Measurements from ENCODE around the gene CCNL1. TPM values are rescaled to one million over a fixed set of nuclear protein-coding genes. Genes with fewer than 3 reads are reported as not detected.

CCNL1 gene
- total and polyA plus RNA-seq, 9 donors = 68.6 to 95.8 (median 75.2) TPM

- WGBS (ENCODE audit: insufficient coverage) = 100% methylated on average over 1 of the region's 4 CpGs
- Histone ChIP-seq H3K9me3 (replicated peaks; ENCODE audit: control insufficient read depth, low read depth, low read length) (no peaks in the 10 kb centered on the region), H3K27ac (ENCODE audit: low read length) (no peak overlapping the region), H3K36me3 (ENCODE audit: control insufficient read depth, insufficient read depth, low read length) (peaks cover 7% of the 10 kb centered on the region), H3K27me3 (ENCODE audit: control insufficient read depth, insufficient read depth, low read length) (no peaks in the 10 kb centered on the region), H3K4me1 (ENCODE audit: control insufficient read depth, insufficient read depth, low read length) (peaks cover 41% of the 10 kb centered on the region), H3K4me3 (ENCODE audit: low read length) (no peak overlapping the region)
- no peak for DNase-seq
Measured at GRCh38 chr3:157133434-157134320, 26.3 kb downstream of the CCNL1 start.

DNA sequence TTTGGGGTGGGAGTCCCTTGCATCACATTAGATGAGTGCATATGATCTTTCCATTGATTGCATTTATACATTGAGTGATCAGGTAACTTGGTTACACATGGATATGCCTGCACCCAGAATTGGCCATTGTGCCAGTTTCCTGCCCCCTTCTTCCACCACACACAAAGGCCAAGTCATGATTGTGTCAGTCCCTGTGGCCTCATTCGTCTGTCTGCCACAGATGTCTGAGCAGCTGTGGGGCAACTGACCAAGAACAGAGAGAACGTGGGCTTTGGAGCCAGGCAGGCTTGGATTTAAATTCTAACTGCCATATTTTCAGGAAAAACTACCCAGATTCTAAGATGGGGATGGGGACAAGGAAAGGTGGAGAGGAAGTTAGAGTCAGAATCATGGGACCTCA is 27.0 kb downstream of the CCNL1 start:
- Histone ChIP-seq H3K4me3 (ENCODE audit: low read length) (no peak overlapping the region), H3K36me3 (ENCODE audit: control insufficient read depth, insufficient read depth, low read length) (peaks cover under 1% of the 10 kb centered on the region), H3K27ac (ENCODE audit: low read length) (no peak overlapping the region), H3K4me1 (ENCODE audit: control insufficient read depth, insufficient read depth, low read length) (peaks cover 41% of the 10 kb centered on the region), H3K9me3 (replicated peaks; ENCODE audit: control insufficient read depth, low read depth, low read length) (no peaks in the 10 kb centered on the region), H3K27me3 (ENCODE audit: control insufficient read depth, insufficient read depth, low read length) (no peaks in the 10 kb centered on the region)
- WGBS (ENCODE audit: insufficient coverage) = 67% methylated on average over 1 of the region's 2 CpGs
- peak; percentile 49 for DNase-seq

- Histone ChIP-seq H3K36me3 (ENCODE audit: control insufficient read depth, insufficient read depth, low read length) (no peaks in the 10 kb centered on the region), H3K27ac (ENCODE audit: low read length) (no peak overlapping the region), H3K4me1 (ENCODE audit: control insufficient read depth, insufficient read depth, low read length) (peaks cover 41% of the 10 kb centered on the region), H3K4me3 (ENCODE audit: low read length) (no peak overlapping the region), H3K9me3 (replicated peaks; ENCODE audit: control insufficient read depth, low read depth, low read length) (no peaks in the 10 kb centered on the region), H3K27me3 (ENCODE audit: control insufficient read depth, insufficient read depth, low read length) (no peaks in the 10 kb centered on the region)
- DNase-seq = no peak
- WGBS (ENCODE audit: insufficient coverage) = no CpG with 5 or more reads among the region's 1 CpG
Measured at GRCh38 chr3:157132341-157132740, 27.6 kb downstream of the CCNL1 start.

- Histone ChIP-seq H3K27ac (ENCODE audit: low read length) (no peak overlapping the region), H3K27me3 (ENCODE audit: control insufficient read depth, insufficient read depth, low read length) (no peaks in the 10 kb centered on the region), H3K9me3 (replicated peaks; ENCODE audit: control insufficient read depth, low read depth, low read length) (no peaks in the 10 kb centered on the region), H3K4me1 (ENCODE audit: control insufficient read depth, insufficient read depth, low read length) (peaks cover 38% of the 10 kb centered on the region), H3K4me3 (ENCODE audit: low read length) (no peak overlapping the region), H3K36me3 (ENCODE audit: control insufficient read depth, insufficient read depth, low read length) (no peaks in the 10 kb centered on the region)
- WGBS (ENCODE audit: insufficient coverage) = 47% methylated on average over 3 of the region's 5 CpGs
- DNase-seq = no peak
Measured at GRCh38 chr3:157131861-157132260, 28.1 kb downstream of the CCNL1 start.

- no peaks in the 10 kb centered on the region for H3K36me3 ChIP-seq (ENCODE audit: control insufficient read depth, insufficient read depth, low read length)
- peak overlapping the region; percentile 49 for H3K27ac ChIP-seq (ENCODE audit: low read length)
- no peaks in the 10 kb centered on the region for H3K27me3 ChIP-seq (ENCODE audit: control insufficient read depth, insufficient read depth, low read length)
- peak; percentile 53 for DNase-seq
- H3K4me3 ChIP-seq (ENCODE audit: low read length) = peak overlapping the region; percentile 14
- H3K9me3 ChIP-seq (replicated peaks; ENCODE audit: control insufficient read depth, low read depth, low read length) = no peaks in the 10 kb centered on the region
- WGBS (ENCODE audit: insufficient coverage) = 19% methylated on average over 11 of the region's 23 CpGs
- H3K4me1 ChIP-seq (ENCODE audit: control insufficient read depth, insufficient read depth, low read length) = peaks cover 31% of the 10 kb centered on the region
Measured at GRCh38 chr3:157130467-157131251, 29.3 kb downstream of the CCNL1 start.

DNA sequence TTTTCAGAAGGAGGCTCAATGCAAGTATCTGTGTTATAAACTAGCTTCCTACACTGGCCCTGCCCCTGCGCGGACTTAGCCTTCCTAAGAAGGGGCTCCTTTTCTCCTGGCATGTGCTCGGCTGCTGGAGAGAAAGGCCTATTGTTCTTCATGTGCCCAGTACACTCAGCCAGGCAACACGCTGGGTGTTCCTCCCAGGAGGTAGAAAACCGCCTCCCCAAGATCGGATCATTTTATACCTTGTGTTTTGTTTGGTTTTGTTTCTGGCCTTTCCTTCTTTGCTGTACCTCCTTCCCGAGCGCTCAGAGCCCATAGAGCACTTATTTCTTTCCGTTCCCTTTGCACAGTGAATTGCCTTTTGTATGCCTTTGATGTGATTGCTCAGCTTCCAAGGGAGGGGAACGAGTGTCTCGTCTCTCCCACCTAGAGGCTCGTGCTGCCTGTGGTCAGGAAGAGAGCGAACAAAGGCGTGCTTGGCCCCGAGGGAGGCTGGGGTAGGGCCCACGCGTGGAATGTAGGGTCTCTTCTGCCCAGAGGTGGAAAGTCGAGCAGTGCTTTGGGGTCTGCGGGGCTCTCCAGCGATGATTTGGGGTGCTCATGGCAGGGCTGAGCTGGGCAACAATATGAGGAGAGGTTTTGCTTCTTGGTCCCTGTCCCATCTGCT is 30.0 kb downstream of the CCNL1 start:
- no peaks in the 10 kb centered on the region for H3K9me3 ChIP-seq (replicated peaks; ENCODE audit: control insufficient read depth, low read depth, low read length)
- peak overlapping the region; percentile 14 for H3K4me3 ChIP-seq (ENCODE audit: low read length)
- H3K4me1 ChIP-seq (ENCODE audit: control insufficient read depth, insufficient read depth, low read length) = peaks cover 31% of the 10 kb centered on the region
- no peaks in the 10 kb centered on the region for H3K27me3 ChIP-seq (ENCODE audit: control insufficient read depth, insufficient read depth, low read length)
- peak overlapping the region; percentile 49 for H3K27ac ChIP-seq (ENCODE audit: low read length)
- no peaks in the 10 kb centered on the region for H3K36me3 ChIP-seq (ENCODE audit: control insufficient read depth, insufficient read depth, low read length)
- DNase-seq = peak; percentile 33
- 28% methylated on average over 11 of the region's 20 CpGs for whole genome bisulfite sequencing (ENCODE audit: insufficient coverage)

DNA sequence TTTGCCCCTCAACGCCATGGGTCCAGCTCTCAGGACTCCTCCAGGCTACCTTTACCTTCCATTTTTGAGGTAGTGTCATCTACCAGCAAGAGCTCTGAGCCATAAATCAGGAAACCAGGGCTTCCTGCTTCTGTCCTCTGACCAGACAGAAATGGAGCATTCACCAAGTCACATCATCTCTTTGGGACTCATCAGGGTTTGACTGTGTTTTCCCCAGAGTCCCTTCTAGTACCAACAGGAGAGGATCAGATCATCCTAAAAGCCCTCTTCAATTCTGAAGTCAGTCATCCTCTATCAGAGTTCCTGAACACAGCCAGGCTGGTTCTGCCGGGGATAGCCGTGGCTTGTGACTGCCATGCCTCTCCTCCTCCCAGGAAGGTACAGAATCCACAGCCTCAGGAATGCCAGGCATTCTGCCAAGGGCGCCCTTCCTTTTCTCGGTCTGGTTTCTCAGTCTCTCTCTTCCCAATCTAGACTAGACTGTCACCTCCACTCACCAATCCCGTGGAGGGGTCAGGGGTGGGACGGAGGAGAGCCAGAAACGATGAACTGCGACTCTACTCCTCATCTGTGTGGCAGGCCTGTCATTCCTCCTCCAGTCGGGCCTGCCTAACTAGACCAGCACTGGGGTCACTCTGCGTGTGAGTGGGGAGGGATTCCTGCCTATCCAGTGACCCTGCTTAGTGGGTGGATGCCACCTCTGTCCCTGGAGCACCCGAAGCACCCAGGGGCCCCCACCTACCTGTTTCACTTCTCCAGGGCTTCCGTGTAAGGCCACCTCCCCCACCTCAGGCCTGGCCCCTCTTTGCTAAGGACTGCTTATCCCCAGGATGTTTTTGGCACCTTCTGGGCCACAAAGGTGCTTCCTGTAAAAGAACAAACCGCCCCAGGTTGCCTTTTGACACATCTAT is 30.9 kb downstream of the CCNL1 start:
- peaks cover 25% of the 10 kb centered on the region for H3K4me1 ChIP-seq (ENCODE audit: control insufficient read depth, insufficient read depth, low read length)
- H3K4me3 ChIP-seq (ENCODE audit: low read length) = no peak overlapping the region
- no peaks in the 10 kb centered on the region for H3K9me3 ChIP-seq (replicated peaks; ENCODE audit: control insufficient read depth, low read depth, low read length)
- H3K27me3 ChIP-seq (ENCODE audit: control insufficient read depth, insufficient read depth, low read length) = no peaks in the 10 kb centered on the region
- H3K36me3 ChIP-seq (ENCODE audit: control insufficient read depth, insufficient read depth, low read length) = no peaks in the 10 kb centered on the region
- no peak overlapping the region for H3K27ac ChIP-seq (ENCODE audit: low read length)
- WGBS (ENCODE audit: insufficient coverage) = 79% methylated on average over 9 of the region's 14 CpGs
- no peak for DNase-seq

- no peak overlapping the region for H3K4me3 ChIP-seq (ENCODE audit: low read length)
- peaks cover 25% of the 10 kb centered on the region for H3K4me1 ChIP-seq (ENCODE audit: control insufficient read depth, insufficient read depth, low read length)
- DNase-seq = no peak
- WGBS (ENCODE audit: insufficient coverage) = 57% methylated on average over 4 of the region's 8 CpGs
- H3K27me3 ChIP-seq (ENCODE audit: control insufficient read depth, insufficient read depth, low read length) = no peaks in the 10 kb centered on the region
- no peak overlapping the region for H3K27ac ChIP-seq (ENCODE audit: low read length)
- no peaks in the 10 kb centered on the region for H3K36me3 ChIP-seq (ENCODE audit: control insufficient read depth, insufficient read depth, low read length)
- no peaks in the 10 kb centered on the region for H3K9me3 ChIP-seq (replicated peaks; ENCODE audit: control insufficient read depth, low read depth, low read length)
Measured at GRCh38 chr3:157127831-157128767, 31.8 kb downstream of the CCNL1 start.

DNA sequence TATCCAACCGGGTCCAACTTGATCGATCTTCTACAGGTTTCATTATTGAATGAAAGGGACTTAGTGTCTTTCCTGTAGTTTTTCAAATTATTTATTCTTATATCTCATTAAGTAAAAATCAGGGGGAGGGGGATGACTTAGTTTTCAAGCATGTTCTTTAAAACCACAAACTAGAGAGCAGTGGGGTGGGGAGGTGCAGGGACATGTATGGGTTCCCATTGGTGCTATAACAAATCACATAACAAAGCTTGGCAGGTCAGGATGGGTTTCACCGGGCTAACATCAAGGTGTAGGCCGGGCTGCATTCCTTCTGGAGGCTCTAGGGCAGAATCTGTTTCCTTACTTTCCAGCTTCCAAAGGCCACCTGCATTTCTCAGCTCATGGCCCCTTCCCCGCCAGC is 32.7 kb downstream of the CCNL1 start:
- Histone ChIP-seq H3K9me3 (replicated peaks; ENCODE audit: control insufficient read depth, low read depth, low read length) (no peaks in the 10 kb centered on the region), H3K27ac (ENCODE audit: low read length) (no peak overlapping the region), H3K36me3 (ENCODE audit: control insufficient read depth, insufficient read depth, low read length) (no peaks in the 10 kb centered on the region), H3K4me3 (ENCODE audit: low read length) (no peak overlapping the region), H3K27me3 (ENCODE audit: control insufficient read depth, insufficient read depth, low read length) (no peaks in the 10 kb centered on the region), H3K4me1 (ENCODE audit: control insufficient read depth, insufficient read depth, low read length) (peaks cover 20% of the 10 kb centered on the region)
- 98% methylated on average over 3 of the region's 5 CpGs for WGBS (ENCODE audit: insufficient coverage)
- DNase-seq = no peak

Measured in muscle of leg (tissue), 11 donors.